Measurements from ENCODE around the gene PLA2G10. TPM values are rescaled to one million over a fixed set of nuclear protein-coding genes. Genes with fewer than 3 reads are reported as not detected.
"Not testable (repeated sequence)": the region's sequence is repeated elsewhere in the genome, so short reads cannot be mapped to it uniquely, and the experiment has no call there.

The PLA2G10 gene
- total RNA-seq, 1 donor from 2014 or later: not detected

GRCh38 chr16:14640538-14640937, 53.6 kb downstream of the PLA2G10 start:
- Histone ChIP-seq H3K4me3 (ENCODE audit: insufficient read depth, low read depth, low read length) (no peak overlapping the region), H3K27ac (ENCODE audit: low read depth, low read length) (no peak overlapping the region), H3K9ac (ENCODE audit: low read length) (no peak overlapping the region), H3K9me3 (ENCODE audit: insufficient read depth, low read depth, low read length) (no peaks in the 10 kb centered on the region), H3K27me3 (ENCODE audit: insufficient read depth, low read length) (no peaks in the 10 kb centered on the region), H3K36me3 (ENCODE audit: insufficient read depth, low read length) (peaks cover 35% of the 10 kb centered on the region), H3K4me2 (ENCODE audit: low read length) (no peak overlapping the region), H3K4me1 (ENCODE audit: insufficient read depth, low read length) (no peaks in the 10 kb centered on the region), H2AFZ (ENCODE audit: low read depth, low read length) (no peak overlapping the region), H4K20me1 (ENCODE audit: insufficient read depth, low read length) (peaks cover 90% of the 10 kb centered on the region), H3K79me2 (ENCODE audit: insufficient read depth, low read length) (peaks cover 96% of the 10 kb centered on the region)
- DNase-seq (ENCODE audit: low read depth) (no peak), FAIRE-seq (no peak)
- Mint-ChIP-seq H3K4me1 (ENCODE audit: low read depth, unreplicated experiment) (peaks cover 19% of the 10 kb centered on the region), H3K27ac (ENCODE audit: unreplicated experiment) (no peak overlapping the region), H3K36me3 (ENCODE audit: low read depth, unreplicated experiment) (peaks cover 10% of the 10 kb centered on the region), H3K4me3 (ENCODE audit: unreplicated experiment) (no peak overlapping the region), H3K9me3 (ENCODE audit: unreplicated experiment) (no peaks in the 10 kb centered on the region), H3K27me3 (ENCODE audit: low read depth, unreplicated experiment) (no peaks in the 10 kb centered on the region)
- no peak for TF ChIP-seq EZH2 (IDR thresholded peaks at IDR 0.05; ENCODE audit: insufficient read depth, low read length)
- TF ChIP-seq, protein P1, sequence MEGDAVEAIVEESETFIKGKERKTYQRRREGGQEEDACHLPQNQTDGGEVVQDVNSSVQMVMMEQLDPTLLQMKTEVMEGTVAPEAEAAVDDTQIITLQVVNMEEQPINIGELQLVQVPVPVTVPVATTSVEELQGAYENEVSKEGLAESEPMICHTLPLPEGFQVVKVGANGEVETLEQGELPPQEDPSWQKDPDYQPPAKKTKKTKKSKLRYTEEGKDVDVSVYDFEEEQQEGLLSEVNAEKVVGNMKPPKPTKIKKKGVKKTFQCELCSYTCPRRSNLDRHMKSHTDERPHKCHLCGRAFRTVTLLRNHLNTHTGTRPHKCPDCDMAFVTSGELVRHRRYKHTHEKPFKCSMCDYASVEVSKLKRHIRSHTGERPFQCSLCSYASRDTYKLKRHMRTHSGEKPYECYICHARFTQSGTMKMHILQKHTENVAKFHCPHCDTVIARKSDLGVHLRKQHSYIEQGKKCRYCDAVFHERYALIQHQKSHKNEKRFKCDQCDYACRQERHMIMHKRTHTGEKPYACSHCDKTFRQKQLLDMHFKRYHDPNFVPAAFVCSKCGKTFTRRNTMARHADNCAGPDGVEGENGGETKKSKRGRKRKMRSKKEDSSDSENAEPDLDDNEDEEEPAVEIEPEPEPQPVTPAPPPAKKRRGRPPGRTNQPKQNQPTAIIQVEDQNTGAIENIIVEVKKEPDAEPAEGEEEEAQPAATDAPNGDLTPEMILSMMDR (IDR thresholded peaks at IDR 0.05; ENCODE audit: insufficient read depth, low read depth, low read length): no peak

DNA sequence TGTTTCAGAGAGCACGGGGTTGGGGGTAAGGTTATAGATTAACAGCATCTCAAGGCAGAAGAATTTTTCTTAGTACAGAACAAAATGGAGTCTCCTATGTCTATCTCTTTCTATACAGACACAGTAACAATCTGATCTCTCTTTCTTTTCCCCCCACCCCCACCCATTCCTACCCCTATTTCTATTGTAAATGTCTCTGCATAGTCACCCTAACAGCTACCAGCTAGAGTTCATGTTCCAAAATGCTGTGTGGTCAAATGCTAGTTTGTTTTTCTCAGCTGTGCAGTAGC, 57.2 kb downstream of the PLA2G10 start:
- DNase-seq (ENCODE audit: low read depth); H3K27me3 Mint-ChIP-seq (ENCODE audit: low read depth, unreplicated experiment); H3K27ac ChIP-seq (ENCODE audit: low read depth, low read length); H3K4me1 ChIP-seq (ENCODE audit: insufficient read depth, low read length); H3K9me3 ChIP-seq (ENCODE audit: insufficient read depth, low read depth, low read length); H3K4me3 ChIP-seq (ENCODE audit: insufficient read depth, low read depth, low read length); H3K27me3 ChIP-seq (ENCODE audit: insufficient read depth, low read length); H3K4me2 ChIP-seq (ENCODE audit: low read length); H2AFZ ChIP-seq (ENCODE audit: low read depth, low read length); H3K9ac ChIP-seq (ENCODE audit: low read length); FAIRE-seq; H3K9me3 Mint-ChIP-seq (ENCODE audit: unreplicated experiment): not testable (repeated sequence)
- H3K4me3 Mint-ChIP-seq (ENCODE audit: unreplicated experiment): peak overlapping the region; percentile 69
- Histone ChIP-seq H3K79me2 (ENCODE audit: insufficient read depth, low read length) (peaks cover 95% of the 10 kb centered on the region), H4K20me1 (ENCODE audit: insufficient read depth, low read length) (peaks cover 79% of the 10 kb centered on the region), H3K36me3 (ENCODE audit: insufficient read depth, low read length) (peaks cover 22% of the 10 kb centered on the region)
- peaks cover 27% of the 10 kb centered on the region for H3K4me1 Mint-ChIP-seq (ENCODE audit: low read depth, unreplicated experiment)
- H3K36me3 Mint-ChIP-seq (ENCODE audit: low read depth, unreplicated experiment): peaks cover 15% of the 10 kb centered on the region
- H3K27ac Mint-ChIP-seq (ENCODE audit: unreplicated experiment): peak overlapping the region; percentile 87

DNA sequence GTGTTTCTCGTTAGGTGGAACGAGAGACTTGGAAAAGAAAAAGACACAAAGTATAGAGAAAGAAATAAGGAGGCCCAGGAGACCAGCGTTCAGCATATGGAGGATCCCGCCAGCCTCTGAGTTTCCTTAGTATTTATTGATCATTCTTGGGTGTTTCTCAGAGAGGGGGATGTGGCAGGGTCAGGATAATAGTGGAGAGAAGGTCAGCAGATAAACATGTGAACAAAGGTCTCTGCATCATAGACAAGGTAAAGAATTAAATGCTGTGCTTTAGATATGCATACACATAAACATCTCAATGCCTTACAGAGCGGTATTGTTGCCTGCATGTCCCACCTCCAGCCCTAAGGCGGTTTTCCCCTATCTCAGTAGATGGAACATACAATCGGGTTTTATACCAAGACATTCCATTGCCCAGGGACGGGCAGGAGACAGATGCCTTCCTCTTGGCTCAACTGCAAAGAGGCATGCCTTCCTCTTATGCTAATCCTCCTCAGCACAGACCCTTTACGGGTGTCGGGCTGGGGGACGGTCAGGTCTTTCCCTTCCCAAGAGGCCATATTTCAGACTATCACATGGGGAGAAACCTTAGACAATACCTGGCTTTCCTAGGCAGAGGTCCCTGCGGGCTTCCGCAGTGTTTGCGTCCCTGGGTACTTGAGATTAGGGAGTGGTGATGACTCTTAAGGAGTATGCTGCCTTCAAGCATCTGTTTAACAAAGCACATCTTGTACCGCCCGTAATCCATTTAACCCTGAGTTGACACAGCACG, 57.7 kb downstream of the PLA2G10 start:
- peaks cover 75% of the 10 kb centered on the region for H4K20me1 ChIP-seq (ENCODE audit: insufficient read depth, low read length)

More for the DNA sequence above, 57.7 kb downstream of the PLA2G10 start:
- H3K27ac Mint-ChIP-seq (ENCODE audit: unreplicated experiment): peak overlapping the region; percentile 87
- H3K79me2 ChIP-seq (ENCODE audit: insufficient read depth, low read length): peaks cover 90% of the 10 kb centered on the region
- H2AFZ ChIP-seq (ENCODE audit: low read depth, low read length); FAIRE-seq; H3K27me3 ChIP-seq (ENCODE audit: insufficient read depth, low read length); H3K9ac ChIP-seq (ENCODE audit: low read length); H3K9me3 Mint-ChIP-seq (ENCODE audit: unreplicated experiment); H3K27ac ChIP-seq (ENCODE audit: low read depth, low read length); H3K4me3 ChIP-seq (ENCODE audit: insufficient read depth, low read depth, low read length); DNase-seq (ENCODE audit: low read depth); H3K4me2 ChIP-seq (ENCODE audit: low read length); H3K4me1 ChIP-seq (ENCODE audit: insufficient read depth, low read length); H3K9me3 ChIP-seq (ENCODE audit: insufficient read depth, low read depth, low read length); H3K27me3 Mint-ChIP-seq (ENCODE audit: low read depth, unreplicated experiment): not testable (repeated sequence)
- peak overlapping the region; percentile 69 for H3K4me3 Mint-ChIP-seq (ENCODE audit: unreplicated experiment)
- H3K36me3 ChIP-seq (ENCODE audit: insufficient read depth, low read length): peaks cover 22% of the 10 kb centered on the region
- peaks cover 27% of the 10 kb centered on the region for H3K4me1 Mint-ChIP-seq (ENCODE audit: low read depth, unreplicated experiment)
- peaks cover 15% of the 10 kb centered on the region for H3K36me3 Mint-ChIP-seq (ENCODE audit: low read depth, unreplicated experiment)
